CD4-positive, alpha-beta T cell treated with Interferon alpha-2 for 1 hour (primary cell): ENCODE data around the gene JMJD8.

Experiments used
- DNase-seq, 2 donors: peaks; one replicate each; pipeline ENCODE4 v3.0.0-alpha.2; 2020 to 2022

JMJD8 gene

GRCh38 chr16:637081-638018 lies 46.8 kb downstream of the JMJD8 start:
- peak; percentile 86 to 90 for DNase-seq

- DNase-seq: peak; percentile 94 to 95
These were observed 47.7 kb downstream of the JMJD8 start, which contains the start of gene METTL26 for GRCh38 chr16:636206-637080. Gene METTL26 (minus strand): TSS chr16:636305. CDS start chr16:636290, 15 bp downstream.

GRCh38 chr16:635573-636205 lies 48.4 kb downstream of the JMJD8 start:
- DNase-seq: no peak

GRCh38 chr16:634996-635395 lies 49.1 kb downstream of the JMJD8 start:
- no peak for DNase-seq

GRCh38 chr16:634051-634670 lies 50.0 kb downstream of the JMJD8 start:
- no peak for DNase-seq

GRCh38 chr16:633336-634050 lies 50.6 kb downstream of the JMJD8 start:
- DNase-seq: no peak

- no peak for DNase-seq
These were observed 51.4 kb downstream of the JMJD8 start for GRCh38 chr16:632486-633335.

- no peak for DNase-seq
These were observed 52.3 kb downstream of the JMJD8 start for GRCh38 chr16:631808-632358.
